ENCODE results near the gene WWC2. TPM values are rescaled to one million over a fixed set of nuclear protein-coding genes. Genes with fewer than 3 reads are reported as not detected.

Gene WWC2
- total RNA-seq, 1 donor: 35.1 TPM

DNA sequence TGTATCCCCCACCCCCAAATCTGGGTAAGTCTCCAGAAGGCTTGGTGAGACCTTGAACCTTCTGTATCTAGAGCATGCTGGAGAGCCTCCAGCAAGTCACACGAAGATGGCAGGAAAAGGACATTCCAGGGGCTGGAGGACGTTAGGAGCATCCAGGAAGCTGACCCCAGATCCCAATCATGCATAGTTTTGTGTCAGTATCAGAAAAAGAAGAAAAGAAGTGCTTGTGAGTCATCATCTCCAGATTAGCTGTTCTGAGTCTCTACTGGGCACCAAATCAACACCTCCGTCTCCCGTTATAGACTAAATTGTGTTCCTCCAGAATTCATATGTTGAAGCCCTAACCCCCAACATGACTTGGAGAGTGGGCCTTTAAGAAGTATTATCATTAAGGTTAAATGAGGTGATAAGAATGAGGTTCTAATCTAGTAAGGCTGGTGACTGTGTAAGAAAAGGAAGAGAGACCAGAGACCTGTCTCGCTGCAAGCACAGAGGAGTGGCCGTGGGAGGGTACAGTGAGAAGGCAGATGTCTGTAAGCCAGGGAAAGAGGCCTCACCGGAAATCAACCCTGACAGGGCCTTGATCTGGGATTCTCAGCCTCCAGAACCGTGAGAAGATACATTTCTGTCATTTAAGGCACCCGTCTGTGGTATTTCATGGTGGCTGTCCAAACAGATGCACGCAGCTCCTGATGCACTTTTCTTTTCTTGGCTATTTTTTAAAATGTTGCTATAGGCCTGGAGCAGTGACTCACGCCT is 261.3 kb downstream of the WWC2 start:
- no peak overlapping the region for H2AFZ ChIP-seq (ENCODE audit: low read length)
- TF ChIP-seq, protein P1, sequence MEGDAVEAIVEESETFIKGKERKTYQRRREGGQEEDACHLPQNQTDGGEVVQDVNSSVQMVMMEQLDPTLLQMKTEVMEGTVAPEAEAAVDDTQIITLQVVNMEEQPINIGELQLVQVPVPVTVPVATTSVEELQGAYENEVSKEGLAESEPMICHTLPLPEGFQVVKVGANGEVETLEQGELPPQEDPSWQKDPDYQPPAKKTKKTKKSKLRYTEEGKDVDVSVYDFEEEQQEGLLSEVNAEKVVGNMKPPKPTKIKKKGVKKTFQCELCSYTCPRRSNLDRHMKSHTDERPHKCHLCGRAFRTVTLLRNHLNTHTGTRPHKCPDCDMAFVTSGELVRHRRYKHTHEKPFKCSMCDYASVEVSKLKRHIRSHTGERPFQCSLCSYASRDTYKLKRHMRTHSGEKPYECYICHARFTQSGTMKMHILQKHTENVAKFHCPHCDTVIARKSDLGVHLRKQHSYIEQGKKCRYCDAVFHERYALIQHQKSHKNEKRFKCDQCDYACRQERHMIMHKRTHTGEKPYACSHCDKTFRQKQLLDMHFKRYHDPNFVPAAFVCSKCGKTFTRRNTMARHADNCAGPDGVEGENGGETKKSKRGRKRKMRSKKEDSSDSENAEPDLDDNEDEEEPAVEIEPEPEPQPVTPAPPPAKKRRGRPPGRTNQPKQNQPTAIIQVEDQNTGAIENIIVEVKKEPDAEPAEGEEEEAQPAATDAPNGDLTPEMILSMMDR (IDR thresholded peaks at IDR 0.05; ENCODE audit: extremely low read depth, low read depth, low read length): no peak
- H3K79me2 ChIP-seq (ENCODE audit: insufficient read depth, low read length): no peaks in the 10 kb centered on the region
- H3K4me2 ChIP-seq (ENCODE audit: insufficient read depth, low read length): no peak overlapping the region
- H3K36me3 ChIP-seq (ENCODE audit: insufficient read depth, low read length): no peaks in the 10 kb centered on the region
- H4K20me1 ChIP-seq (ENCODE audit: insufficient read depth, low read length): no peaks in the 10 kb centered on the region
- no peak overlapping the region for H3K4me3 ChIP-seq (ENCODE audit: insufficient read depth, low read length)
- peak overlapping the region; percentile 57 for H3K27ac ChIP-seq (ENCODE audit: low read depth, low read length)
- H3K4me1 ChIP-seq (ENCODE audit: insufficient read depth, low read length): peaks cover 23% of the 10 kb centered on the region
- no peaks in the 10 kb centered on the region for H3K27me3 ChIP-seq (ENCODE audit: insufficient read depth, low read length)
- no peak for DNase-seq (ENCODE audit: insufficient read length, low spot score, missing footprints)
- H3K9me3 ChIP-seq (ENCODE audit: low read depth, low read length): no peaks in the 10 kb centered on the region

DNA sequence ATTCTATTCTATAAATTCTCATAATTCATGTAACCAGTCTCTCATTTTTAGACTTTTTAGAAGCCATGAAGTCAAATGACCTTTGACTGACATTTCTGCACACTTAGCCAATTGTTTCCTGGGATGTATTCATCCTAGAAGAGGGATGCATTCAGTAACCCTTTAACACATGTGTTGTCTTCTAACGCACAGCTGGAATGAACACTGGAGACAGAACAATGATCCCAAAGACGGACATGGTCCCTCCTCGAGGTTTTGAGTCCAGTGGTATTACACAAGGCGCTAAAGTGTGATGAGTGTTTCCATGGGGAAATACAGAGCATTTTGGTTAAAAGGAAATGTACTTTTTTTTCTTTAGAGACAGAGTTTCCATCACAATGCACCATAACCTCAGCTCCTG is 263.0 kb downstream of the WWC2 start:
- H3K4me2 ChIP-seq (ENCODE audit: insufficient read depth, low read length): no peak overlapping the region
- no peak for DNase-seq (ENCODE audit: insufficient read length, low spot score, missing footprints)
- TF ChIP-seq, protein P1 (IDR thresholded peaks at IDR 0.05; ENCODE audit: extremely low read depth, low read depth, low read length): no peak
- H3K4me3 ChIP-seq (ENCODE audit: insufficient read depth, low read length): no peak overlapping the region
- H3K27me3 ChIP-seq (ENCODE audit: insufficient read depth, low read length): no peaks in the 10 kb centered on the region
- H3K79me2 ChIP-seq (ENCODE audit: insufficient read depth, low read length): no peaks in the 10 kb centered on the region
- no peak overlapping the region for H3K27ac ChIP-seq (ENCODE audit: low read depth, low read length)
- no peaks in the 10 kb centered on the region for H4K20me1 ChIP-seq (ENCODE audit: insufficient read depth, low read length)
- H3K36me3 ChIP-seq (ENCODE audit: insufficient read depth, low read length): no peaks in the 10 kb centered on the region
- peaks cover 15% of the 10 kb centered on the region for H3K4me1 ChIP-seq (ENCODE audit: insufficient read depth, low read length)
- H3K9me3 ChIP-seq (ENCODE audit: low read depth, low read length): no peaks in the 10 kb centered on the region
- H2AFZ ChIP-seq (ENCODE audit: low read length): no peak overlapping the region

DNA sequence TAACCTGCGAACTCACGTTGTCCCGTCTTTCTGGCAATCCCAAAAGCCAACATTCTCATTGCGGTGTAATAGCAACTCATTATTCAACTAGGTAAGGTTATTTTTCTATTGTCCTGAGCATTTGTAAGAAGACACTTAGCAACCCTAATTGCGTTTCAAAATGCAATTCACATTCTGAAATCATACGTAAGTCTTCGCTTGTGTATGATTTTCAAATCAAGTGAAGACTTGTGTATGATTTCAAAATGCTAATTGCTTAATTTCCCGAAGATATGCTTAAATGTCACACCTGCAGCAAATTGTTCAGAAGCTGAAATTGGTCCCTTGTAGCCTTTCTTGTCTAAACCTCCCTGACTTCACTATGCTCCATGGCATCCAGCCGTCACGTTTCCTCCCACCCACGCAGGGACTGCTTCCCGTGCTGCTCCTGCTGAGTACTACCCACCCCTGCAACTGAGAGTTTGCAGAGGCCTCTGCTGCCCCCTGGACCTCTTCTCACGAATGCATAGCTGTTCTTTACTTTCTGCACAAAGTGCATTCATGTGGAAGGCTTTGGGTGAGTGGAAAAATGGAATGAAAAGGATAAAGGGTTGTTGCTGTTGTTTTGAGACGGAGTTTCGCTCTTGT is 264.0 kb downstream of the WWC2 start:
- TF ChIP-seq, protein P1 (IDR thresholded peaks at IDR 0.05; ENCODE audit: extremely low read depth, low read depth, low read length): peak; percentile 51
- H3K4me3 ChIP-seq (ENCODE audit: insufficient read depth, low read length): no peak overlapping the region
- H3K4me1 ChIP-seq (ENCODE audit: insufficient read depth, low read length): peaks cover 15% of the 10 kb centered on the region
- no peak overlapping the region for H3K27ac ChIP-seq (ENCODE audit: low read depth, low read length)
- H4K20me1 ChIP-seq (ENCODE audit: insufficient read depth, low read length): no peaks in the 10 kb centered on the region
- no peaks in the 10 kb centered on the region for H3K36me3 ChIP-seq (ENCODE audit: insufficient read depth, low read length)
- H3K27me3 ChIP-seq (ENCODE audit: insufficient read depth, low read length): no peaks in the 10 kb centered on the region
- H3K79me2 ChIP-seq (ENCODE audit: insufficient read depth, low read length): no peaks in the 10 kb centered on the region
- H3K4me2 ChIP-seq (ENCODE audit: insufficient read depth, low read length): no peak overlapping the region
- peak; percentile 84 for DNase-seq (ENCODE audit: insufficient read length, low spot score, missing footprints)
- no peaks in the 10 kb centered on the region for H3K9me3 ChIP-seq (ENCODE audit: low read depth, low read length)
- no peak overlapping the region for H2AFZ ChIP-seq (ENCODE audit: low read length)

DNA sequence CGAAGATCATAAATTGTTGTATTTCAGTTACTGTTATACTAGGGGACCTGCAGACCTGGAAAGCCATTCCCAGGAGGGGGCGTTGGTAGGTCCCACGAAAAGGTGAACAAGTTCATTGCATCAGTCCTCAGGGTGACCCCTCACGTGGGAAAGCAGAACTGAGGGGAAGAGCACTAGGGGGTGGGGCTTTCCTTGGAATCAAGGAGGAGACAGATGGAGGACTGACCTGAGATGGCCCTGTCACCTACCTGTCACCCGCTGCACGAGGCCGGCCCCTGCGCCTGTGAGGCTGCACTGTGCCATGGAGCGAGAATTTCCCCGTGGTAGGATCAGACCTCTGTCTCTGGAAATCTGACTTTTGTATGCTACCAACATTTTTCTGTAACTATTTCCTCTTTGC is 265.0 kb downstream of the WWC2 start:
- TF ChIP-seq, protein P1 (IDR thresholded peaks at IDR 0.05; ENCODE audit: extremely low read depth, low read depth, low read length): no peak
- H3K36me3 ChIP-seq (ENCODE audit: insufficient read depth, low read length): no peaks in the 10 kb centered on the region
- no peak for DNase-seq (ENCODE audit: insufficient read length, low spot score, missing footprints)
- no peaks in the 10 kb centered on the region for H3K9me3 ChIP-seq (ENCODE audit: low read depth, low read length)
- no peak overlapping the region for H3K4me2 ChIP-seq (ENCODE audit: insufficient read depth, low read length)
- H3K27me3 ChIP-seq (ENCODE audit: insufficient read depth, low read length): no peaks in the 10 kb centered on the region
- H3K79me2 ChIP-seq (ENCODE audit: insufficient read depth, low read length): no peaks in the 10 kb centered on the region
- no peaks in the 10 kb centered on the region for H4K20me1 ChIP-seq (ENCODE audit: insufficient read depth, low read length)
- H3K4me3 ChIP-seq (ENCODE audit: insufficient read depth, low read length): no peak overlapping the region
- no peak overlapping the region for H3K27ac ChIP-seq (ENCODE audit: low read depth, low read length)
- H3K4me1 ChIP-seq (ENCODE audit: insufficient read depth, low read length): peaks cover 15% of the 10 kb centered on the region
- H2AFZ ChIP-seq (ENCODE audit: low read length): no peak overlapping the region

Measured in osteoblast (primary cell).